ENCODE data around the gene L3MBTL3.

DNA sequence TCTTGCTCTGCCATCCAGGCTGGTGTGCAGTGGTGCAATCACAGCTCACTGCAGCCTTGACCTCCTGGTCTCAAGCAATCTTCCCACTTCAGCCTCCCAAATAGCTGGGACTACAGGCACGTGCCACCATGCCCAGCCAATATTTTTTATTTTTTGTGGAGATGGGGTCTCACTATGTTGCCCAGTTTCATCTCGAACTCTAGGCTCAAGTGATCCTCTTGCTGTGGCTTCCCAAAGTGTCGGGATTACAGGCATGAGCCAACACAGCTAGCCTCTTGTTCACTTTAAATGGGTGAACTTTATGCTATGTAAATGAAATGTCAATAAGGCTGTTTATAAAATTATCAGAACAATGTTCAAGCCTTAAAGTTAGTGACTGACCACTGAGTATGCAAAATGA lies 167.3 kb downstream of the L3MBTL3 start:
- TF ChIP-seq CTCF (IDR thresholded peaks at IDR 0.05), result no peak
- no peak for TF ChIP-seq POLR2A (IDR thresholded peaks at IDR 0.05)
- no peak for TF ChIP-seq EP300 (IDR thresholded peaks at IDR 0.05)
